Fibroblast of lung (primary cell): ENCODE data around the gene RASA2. TPM values are rescaled to one million over a fixed set of nuclear protein-coding genes. Genes with fewer than 3 reads are reported as not detected.

ENCODE experiments used
- DNase-seq, 2 donors: peaks; one replicate each; pipeline versions ENCODE4 v3.0.0 to v3.0.0-alpha.2; 2010; ENCODE audit warnings: low read depth in 2 of 2
- H2AFZ ChIP-seq: 2 replicates; pipeline ENCODE4 v1.5.1; 2012; ENCODE audit warnings: low read length, control low read depth, inconsistent platforms
- H3K27ac ChIP-seq: 2 replicates; pipeline ENCODE4 v1.5.1; 2011; ENCODE audit warnings: low read length, control low read depth; ENCODE audit not compliant: insufficient read depth
- H3K27me3 ChIP-seq: 2 replicates; pipeline ENCODE4 v1.5.1; 2011; ENCODE audit warnings: mild to moderate bottlenecking, low read length; ENCODE audit not compliant: control insufficient read depth, insufficient read depth
- H3K36me3 ChIP-seq: 2 replicates; pipeline ENCODE4 v1.5.1; 2011; ENCODE audit warnings: low read length; ENCODE audit not compliant: control insufficient read depth, insufficient read depth
- H3K4me1 ChIP-seq: 2 replicates; pipeline ENCODE4 v1.5.1; 2011; ENCODE audit warnings: low read length; ENCODE audit not compliant: control insufficient read depth, insufficient read depth; ENCODE audit errors: extremely low read depth
- H3K4me2 ChIP-seq: 2 replicates; pipeline ENCODE4 v1.5.1; 2011; ENCODE audit warnings: low read length, control low read depth; ENCODE audit not compliant: insufficient read depth; ENCODE audit errors: extremely low read depth
- H3K4me3 ChIP-seq, 4 experiments: fragments of 200-600 bp in 1 of 4; sonication (generic) in 1 of 4; replicated peaks in 1 of 4; 2 replicates each; pipeline ENCODE4 v1.5.1; 2011 to 2016; ENCODE audit warnings: low read length in 4 of 4, low read depth in 3 of 4, mild to moderate bottlenecking in 3 of 4, control low read depth in 2 of 4, inconsistent platforms in 1 of 4, mixed read lengths in 1 of 4; ENCODE audit not compliant: insufficient read depth in 1 of 4; ENCODE audit errors: control extremely low read depth in 1 of 4
- H3K79me2 ChIP-seq: 2 replicates; pipeline ENCODE4 v1.5.1; 2012; ENCODE audit warnings: mild to moderate bottlenecking, low read length, inconsistent platforms; ENCODE audit not compliant: control insufficient read depth, insufficient read depth
- H3K9ac ChIP-seq: 2 replicates; pipeline ENCODE4 v1.5.1; 2011; ENCODE audit warnings: mild to moderate bottlenecking, low read length, control low read depth; ENCODE audit not compliant: insufficient read depth
- H3K9me3 ChIP-seq: 2 replicates; pipeline ENCODE4 v1.5.1; 2012; ENCODE audit warnings: low read depth, low read length; ENCODE audit not compliant: control insufficient read depth, insufficient read depth
- H4K20me1 ChIP-seq: 2 replicates; pipeline ENCODE4 v1.5.1; 2011; ENCODE audit warnings: low read length; ENCODE audit not compliant: control insufficient read depth, insufficient read depth; ENCODE audit errors: extremely low read depth
- CTCF ChIP-seq, 2 donors: IDR thresholded peaks in 1 of 2; conservative IDR thresholded peaks in 1 of 2; 1 replicate in 1 of 2; 2 replicates in 1 of 2; pipeline ENCODE4 v1.5.1; 2011 to 2012; ENCODE audit warnings: low read length in 2 of 2, control low read depth in 1 of 2, inconsistent platforms in 1 of 2, low read depth in 1 of 2, mild to moderate bottlenecking in 1 of 2
- EZH2 ChIP-seq: IDR thresholded peaks from 2 replicates; pipeline ENCODE4 v1.5.1; 2012; ENCODE audit warnings: low read length, control low read depth, mild to moderate bottlenecking; ENCODE audit errors: missing control alignments
- polyA plus RNA-seq, 2 donors: library from polyadenylated mRNA; depleted of rRNA in 1 of 2; stranded (reverse) in 1 of 2; unstranded in 1 of 2; fragments of >200 nt; gene quantifications; 2 replicates each; pipeline ENCODE4 v1.2.1, GENCODE V29; 2011 to 2012; ENCODE audit warnings: missing spikeins in 1 of 2
- total RNA-seq: library from RNA; depleted of rRNA; stranded (reverse); fragments of >200 nt; gene quantifications from 2 replicates; pipeline ENCODE4 v1.2.1, GENCODE V29; 2014

RASA2 gene
- total and polyA plus RNA-seq, 2 donors (not counting 1 experiment from before 2014, with no cell fraction given): 10.0 to 11.4 TPM

- H4K20me1 ChIP-seq: no peaks in the 10 kb centered on the region
- H3K9me3 ChIP-seq: no peaks in the 10 kb centered on the region
- DNase-seq: no peak
- no peaks in the 10 kb centered on the region for H3K27me3 ChIP-seq
- no peaks in the 10 kb centered on the region for H3K79me2 ChIP-seq
- TF ChIP-seq CTCF (conservative IDR thresholded peaks at IDR 0.05 in 1 of 2, IDR thresholded peaks at IDR 0.05 in 1 of 2; ENCODE audit: low read depth in 1 of 2, low read length in 2 of 2) (no peak), EZH2 (no peak)
- H3K36me3 ChIP-seq: no peaks in the 10 kb centered on the region
- no peaks in the 10 kb centered on the region for H3K4me1 ChIP-seq
- H3K27ac ChIP-seq: no peak overlapping the region
- no peak overlapping the region for H3K4me3 ChIP-seq
- H3K9ac ChIP-seq: no peak overlapping the region
- no peak overlapping the region for H2AFZ ChIP-seq
- no peak overlapping the region for H3K4me2 ChIP-seq
Measured at GRCh38 chr3:141650783-141651182, 164.0 kb downstream of the RASA2 start.

GRCh38 chr3:141651409-141651808 lies 164.6 kb downstream of the RASA2 start:
- Histone ChIP-seq H2AFZ (no peak overlapping the region), H3K9me3 (no peaks in the 10 kb centered on the region), H3K27me3 (no peaks in the 10 kb centered on the region), H3K27ac (no peak overlapping the region), H3K79me2 (no peaks in the 10 kb centered on the region), H4K20me1 (no peaks in the 10 kb centered on the region), H3K4me2 (no peak overlapping the region), H3K4me1 (no peaks in the 10 kb centered on the region), H3K36me3 (no peaks in the 10 kb centered on the region), H3K9ac (no peak overlapping the region), H3K4me3 (no peak overlapping the region)
- TF ChIP-seq CTCF (conservative IDR thresholded peaks at IDR 0.05 in 1 of 2, IDR thresholded peaks at IDR 0.05 in 1 of 2; ENCODE audit: low read depth in 1 of 2, low read length in 2 of 2) (no peak), EZH2 (no peak)
- no peak for DNase-seq

- H3K36me3 ChIP-seq: no peaks in the 10 kb centered on the region
- no peak overlapping the region for H3K27ac ChIP-seq
- H3K9me3 ChIP-seq: no peaks in the 10 kb centered on the region
- no peak overlapping the region for H3K9ac ChIP-seq
- H3K4me2 ChIP-seq: no peak overlapping the region
- no peaks in the 10 kb centered on the region for H4K20me1 ChIP-seq
- H3K27me3 ChIP-seq: no peaks in the 10 kb centered on the region
- no peak overlapping the region for H3K4me3 ChIP-seq
- no peaks in the 10 kb centered on the region for H3K79me2 ChIP-seq
- no peaks in the 10 kb centered on the region for H3K4me1 ChIP-seq
- DNase-seq: no peak
- no peak for TF ChIP-seq CTCF (conservative IDR thresholded peaks at IDR 0.05 in 1 of 2, IDR thresholded peaks at IDR 0.05 in 1 of 2; ENCODE audit: low read depth in 1 of 2, low read length in 2 of 2)
- no peak for TF ChIP-seq EZH2
- no peak overlapping the region for H2AFZ ChIP-seq
Measured at GRCh38 chr3:141652349-141652748, 165.5 kb downstream of the RASA2 start.
